ENCODE results near the gene LTBP1.

LTBP1 gene

GRCh38 chr2:32931945-32932709 lies 14.6 kb upstream of the LTBP1 start:
- no peak for DNase-seq

- no peak for DNase-seq
Observed at GRCh38 chr2:32932825-32933755, 13.7 kb upstream of the LTBP1 start.

GRCh38 chr2:32933756-32934095 lies 13.0 kb upstream of the LTBP1 start:
- no peak for DNase-seq

DNA sequence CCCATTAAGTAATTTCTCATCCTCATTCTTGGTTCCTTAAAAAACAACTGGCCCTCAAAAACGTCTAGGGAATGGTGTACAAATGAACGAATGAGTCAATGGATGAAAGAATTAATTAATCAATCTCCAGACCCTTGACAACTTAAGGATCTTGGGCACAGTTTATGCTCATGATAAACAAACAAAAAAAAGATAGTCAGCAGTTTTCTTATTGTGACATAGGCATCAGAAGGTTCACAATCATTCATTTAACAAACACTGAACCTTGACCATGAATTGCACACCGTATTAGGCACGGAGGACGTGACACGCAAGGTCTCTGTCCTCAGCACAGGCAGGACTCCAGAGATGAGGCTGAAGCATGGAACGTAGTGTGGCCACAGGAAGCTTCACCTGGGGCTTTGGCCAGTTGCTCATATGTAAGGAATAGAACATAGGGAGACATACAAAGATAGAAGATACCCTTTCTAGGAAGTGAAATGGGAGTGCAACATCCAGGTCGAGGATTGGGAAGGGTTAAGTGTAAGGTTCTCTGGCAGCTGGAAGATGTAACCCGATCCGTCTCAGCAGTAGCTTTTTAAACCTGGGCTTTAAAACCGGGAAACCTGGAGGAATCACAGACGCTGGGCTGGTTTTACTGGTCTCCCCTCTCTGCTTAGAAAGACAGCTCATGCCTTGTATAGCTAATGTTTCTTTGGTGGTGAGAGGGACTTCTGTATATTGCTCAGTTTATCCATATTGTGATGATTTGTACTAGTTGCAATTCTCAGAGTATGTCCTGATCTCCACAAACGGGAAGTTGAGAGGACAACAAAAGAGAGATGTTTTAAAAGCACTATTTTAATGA lies 8.9 kb upstream of the LTBP1 start:
- peak; percentile 16 for DNase-seq

GRCh38 chr2:32938934-32939333 lies 7.8 kb upstream of the LTBP1 start:
- no peak for DNase-seq

DNA sequence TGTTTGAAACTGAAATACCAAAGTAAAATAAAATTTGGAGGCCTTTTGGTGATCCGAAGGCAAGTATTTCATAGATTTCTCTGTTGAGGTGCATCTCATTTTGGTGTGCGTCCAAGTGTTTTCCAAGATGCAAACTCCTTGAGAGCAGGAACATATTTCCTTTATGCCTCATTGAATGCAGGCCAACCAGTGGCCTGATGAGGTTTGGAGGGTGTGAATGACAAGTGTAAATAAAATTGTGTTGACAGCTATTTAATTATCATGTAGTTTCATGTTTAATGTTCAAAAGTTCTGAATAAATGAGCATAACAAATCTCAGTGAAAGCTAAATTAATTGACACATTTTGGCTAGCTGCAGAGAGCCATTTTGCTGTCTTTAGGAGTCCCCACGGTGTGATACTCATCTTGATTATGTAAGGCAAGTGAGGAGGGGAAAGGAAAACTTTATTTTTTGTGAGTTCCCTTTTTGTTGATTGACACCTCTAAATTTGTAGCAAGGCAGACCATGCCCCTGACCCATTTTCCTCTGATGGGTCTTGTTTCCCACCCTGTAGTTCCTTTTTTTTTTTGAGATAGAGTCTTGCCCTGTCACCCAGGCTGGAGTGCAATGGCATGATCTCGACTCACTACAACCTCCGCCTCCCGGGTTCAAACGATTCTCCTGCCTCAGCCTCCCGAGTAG lies 6.3 kb upstream of the LTBP1 start:
- no peak for DNase-seq

DNA sequence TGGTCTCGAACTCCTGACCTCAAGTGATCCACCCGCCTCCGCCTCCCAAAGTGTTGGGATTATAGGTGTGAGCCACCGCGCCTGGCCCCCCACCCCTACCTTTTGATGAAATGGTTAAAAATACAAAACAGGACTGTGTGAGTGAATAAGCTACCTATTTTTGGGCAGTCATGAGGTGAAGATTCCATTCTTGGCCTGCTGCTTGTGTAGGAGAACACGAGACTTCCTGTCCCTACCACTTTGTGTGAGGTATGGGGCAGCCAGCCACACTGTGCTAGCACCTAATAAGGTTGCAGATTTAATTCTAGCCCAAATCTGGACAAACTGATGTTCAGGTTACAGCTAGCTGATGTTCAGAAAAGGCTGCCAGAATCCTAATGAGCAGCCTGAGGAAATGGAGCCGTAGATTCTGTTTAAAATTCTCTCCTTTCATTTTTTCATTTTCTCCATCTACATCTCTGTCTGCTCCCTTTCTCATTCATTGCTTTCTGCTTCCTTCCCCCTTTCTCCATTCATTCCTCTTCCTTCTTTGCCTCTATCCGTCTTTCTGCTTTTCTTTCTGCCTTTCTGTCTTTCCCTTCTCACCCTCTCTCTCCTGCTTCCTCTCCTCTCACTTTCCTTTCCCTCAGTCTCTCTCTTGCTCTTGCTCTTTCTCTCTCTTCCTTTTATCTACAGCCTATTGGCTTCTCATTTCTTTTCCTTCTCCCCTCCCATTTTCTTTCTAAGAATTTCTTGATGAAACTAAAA lies 4.6 kb upstream of the LTBP1 start:
- DNase-seq = no peak

DNA sequence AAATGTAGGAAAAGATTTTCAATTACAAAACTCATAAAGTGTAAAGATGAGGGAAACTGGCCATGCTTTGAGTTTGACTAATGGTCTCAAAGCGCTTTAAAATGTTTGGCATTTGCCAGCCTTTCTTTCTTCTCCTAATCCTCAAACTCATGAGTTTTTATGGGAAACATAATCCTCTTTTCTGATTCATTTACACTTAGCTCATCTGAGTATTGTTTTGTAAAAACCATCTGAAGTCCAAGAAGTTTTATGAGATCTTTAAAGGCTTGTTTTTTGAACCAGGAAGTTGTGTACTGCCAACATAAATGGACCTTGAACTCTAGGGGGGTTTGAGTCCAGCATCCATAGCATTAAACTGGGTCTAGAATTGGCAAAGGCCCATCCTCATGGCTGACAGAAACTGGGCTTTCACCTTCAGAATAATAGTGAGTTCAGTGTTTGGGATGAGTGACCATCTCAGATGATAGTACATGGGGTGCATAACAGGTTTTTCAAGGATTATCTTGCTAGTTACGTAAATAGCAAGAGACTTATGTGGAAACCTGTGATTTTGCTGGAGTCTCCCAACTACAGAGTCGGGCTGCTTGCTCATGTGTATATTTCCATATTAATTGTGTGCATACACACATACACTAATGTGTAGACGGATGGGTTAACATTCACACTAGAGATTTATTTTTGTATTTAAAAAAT lies 3.8 kb upstream of the LTBP1 start:
- DNase-seq = no peak

DNA sequence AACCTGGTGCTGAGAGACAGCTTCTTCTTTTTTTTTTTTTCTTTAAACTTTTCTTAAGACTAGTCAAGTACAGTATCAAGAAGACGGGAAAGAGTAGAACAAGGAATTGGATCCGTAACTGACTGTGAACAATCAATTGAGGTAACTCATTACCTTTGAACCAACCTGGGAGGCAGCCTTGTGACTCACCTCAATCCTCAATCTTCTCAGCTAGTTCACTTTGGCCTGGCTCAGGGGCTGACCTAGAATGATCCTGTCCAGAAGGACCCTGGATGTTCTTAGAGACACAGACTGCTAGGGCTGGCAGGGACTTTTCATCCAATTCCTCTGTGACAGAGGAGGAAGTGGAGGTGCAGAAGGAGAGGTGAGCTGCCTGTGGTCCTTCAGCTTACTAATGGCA lies 1.5 kb upstream of the LTBP1 start:
- no peak for DNase-seq

GRCh38 chr2:32947076-32947483 lies 327 bp downstream of the LTBP1 start:
- DNase-seq = no peak

DNA sequence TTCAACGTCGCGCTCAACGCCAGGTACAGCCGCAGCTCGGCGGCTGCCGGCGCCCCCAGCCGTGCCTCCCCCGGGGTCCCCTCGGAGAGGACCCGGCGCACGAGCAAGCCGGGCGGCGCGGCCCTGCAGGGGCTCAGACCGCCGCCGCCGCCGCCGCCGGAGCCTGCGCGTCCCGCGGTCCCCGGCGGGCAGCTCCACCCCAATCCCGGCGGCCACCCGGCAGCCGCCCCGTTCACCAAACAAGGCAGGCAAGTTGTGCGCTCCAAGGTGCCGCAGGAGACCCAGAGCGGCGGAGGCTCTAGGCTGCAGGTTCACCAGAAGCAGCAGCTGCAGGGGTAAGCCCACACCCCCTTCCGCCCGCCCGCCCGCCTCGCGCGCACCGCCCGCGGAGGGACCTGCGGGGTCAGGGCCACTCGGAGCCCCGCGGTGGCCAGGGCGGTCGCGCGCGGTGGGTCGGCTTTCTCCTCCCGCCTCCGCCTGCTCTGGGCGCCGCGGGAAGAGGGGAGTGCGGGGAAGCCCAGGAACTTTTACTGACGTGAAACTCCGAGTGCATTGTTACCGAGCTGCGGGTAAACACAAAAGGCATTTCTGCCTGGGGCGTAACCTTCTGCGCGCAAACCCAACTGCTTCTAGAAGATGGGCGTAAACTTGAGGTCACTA lies 861 bp downstream of the LTBP1 start:
- peak; percentile 34 for DNase-seq

DNA sequence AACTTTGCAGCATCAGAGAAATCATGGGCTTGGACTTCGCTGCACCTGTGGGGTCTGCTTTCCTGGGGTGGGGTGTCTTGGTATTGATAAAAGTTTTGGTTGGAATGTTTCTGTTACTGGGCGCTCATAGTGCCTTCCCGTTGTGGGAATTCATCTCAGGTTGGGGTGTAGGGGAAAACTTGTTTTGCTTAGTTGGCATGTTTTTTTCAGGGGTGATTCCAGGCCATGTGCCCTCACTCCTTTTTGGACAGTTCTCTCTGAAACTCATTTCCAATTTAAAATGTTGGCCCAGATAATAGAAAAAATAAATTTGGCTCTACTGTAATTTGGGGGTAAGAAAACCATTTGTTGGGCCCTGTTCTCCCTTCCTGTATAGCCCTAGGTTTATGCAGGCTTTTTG lies 1.5 kb downstream of the LTBP1 start:
- DNase-seq = no peak

DNA sequence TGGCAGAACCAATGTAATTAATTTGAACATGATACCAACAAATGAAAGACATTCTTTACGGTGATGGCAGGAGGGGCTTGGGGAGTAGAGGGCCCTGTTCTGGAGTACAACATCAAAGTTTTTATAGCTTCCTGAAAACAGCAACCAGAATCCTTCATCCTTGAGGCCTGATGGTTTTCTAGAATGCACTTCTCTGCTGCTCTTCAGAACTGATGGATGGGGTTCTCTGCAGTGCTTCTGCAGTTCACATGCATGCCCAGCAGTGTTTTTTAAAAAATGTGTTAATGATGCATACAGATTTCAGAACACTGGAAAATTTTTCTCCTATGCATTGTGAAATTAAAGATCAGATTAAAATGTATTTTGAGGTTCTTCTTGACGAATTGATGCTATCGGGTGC lies 2.5 kb downstream of the LTBP1 start:
- DNase-seq = no peak

DNA sequence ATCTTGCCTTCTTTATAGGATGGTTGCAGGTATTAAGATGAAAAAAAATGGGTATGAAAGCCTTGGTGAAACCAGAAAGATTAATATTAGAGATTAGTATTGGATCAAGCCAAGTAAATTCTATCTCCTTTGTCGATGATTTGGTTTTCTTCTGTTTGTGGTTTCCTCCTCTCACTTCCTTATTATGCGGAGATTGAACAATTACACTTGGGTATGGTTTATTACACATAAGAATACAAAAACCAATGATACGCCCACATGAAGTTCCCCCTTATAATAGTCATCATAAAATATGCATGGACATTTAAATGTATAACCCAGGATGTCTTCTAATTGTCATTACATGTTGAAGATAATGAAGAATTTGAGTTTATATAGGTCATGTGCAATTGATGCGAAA lies 4.9 kb downstream of the LTBP1 start:
- no peak for DNase-seq

- no peak for DNase-seq
Observed at GRCh38 chr2:32952761-32953476, 6.2 kb downstream of the LTBP1 start.

DNA sequence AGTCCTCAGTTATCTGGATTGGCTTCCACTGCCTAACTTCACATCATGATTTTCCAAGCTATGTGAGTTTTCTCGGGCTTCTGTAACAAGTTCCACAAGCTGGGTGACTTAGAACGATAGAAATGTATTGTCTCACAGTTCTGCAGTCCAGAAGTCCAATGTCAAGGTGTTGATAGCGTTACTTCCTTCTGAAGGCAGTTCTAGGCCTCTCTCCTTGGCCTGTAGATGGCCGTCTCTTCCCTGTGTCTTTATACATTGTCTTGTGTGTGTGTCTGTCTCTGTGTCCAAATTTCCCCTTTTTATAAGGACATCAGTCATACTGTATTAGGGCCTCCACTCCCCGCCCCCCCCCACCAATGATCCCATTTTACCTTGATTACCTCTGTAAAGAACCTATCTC lies 7.5 kb downstream of the LTBP1 start:
- no peak for DNase-seq

- DNase-seq = no peak
Observed at GRCh38 chr2:32958821-32959220, 12.1 kb downstream of the LTBP1 start.

DNA sequence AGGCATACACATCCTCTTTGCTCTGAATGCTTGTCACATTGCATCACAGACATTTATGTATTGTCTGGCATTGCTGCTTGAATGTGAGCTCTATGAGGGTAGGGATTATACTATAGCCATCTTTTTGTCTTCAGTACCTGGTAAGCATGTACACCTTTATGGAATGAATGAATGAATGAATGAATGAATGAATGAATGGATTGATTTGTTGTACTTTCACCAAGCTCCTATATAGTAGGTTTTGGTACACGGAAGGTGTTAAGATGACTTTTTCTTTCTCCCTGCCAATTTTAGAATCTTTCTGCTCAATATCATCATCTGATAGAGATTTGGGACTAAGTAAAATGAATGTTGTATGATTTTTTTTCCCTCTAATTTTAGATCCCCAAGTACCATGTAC lies 13.5 kb downstream of the LTBP1 start:
- DNase-seq = no peak

DNA sequence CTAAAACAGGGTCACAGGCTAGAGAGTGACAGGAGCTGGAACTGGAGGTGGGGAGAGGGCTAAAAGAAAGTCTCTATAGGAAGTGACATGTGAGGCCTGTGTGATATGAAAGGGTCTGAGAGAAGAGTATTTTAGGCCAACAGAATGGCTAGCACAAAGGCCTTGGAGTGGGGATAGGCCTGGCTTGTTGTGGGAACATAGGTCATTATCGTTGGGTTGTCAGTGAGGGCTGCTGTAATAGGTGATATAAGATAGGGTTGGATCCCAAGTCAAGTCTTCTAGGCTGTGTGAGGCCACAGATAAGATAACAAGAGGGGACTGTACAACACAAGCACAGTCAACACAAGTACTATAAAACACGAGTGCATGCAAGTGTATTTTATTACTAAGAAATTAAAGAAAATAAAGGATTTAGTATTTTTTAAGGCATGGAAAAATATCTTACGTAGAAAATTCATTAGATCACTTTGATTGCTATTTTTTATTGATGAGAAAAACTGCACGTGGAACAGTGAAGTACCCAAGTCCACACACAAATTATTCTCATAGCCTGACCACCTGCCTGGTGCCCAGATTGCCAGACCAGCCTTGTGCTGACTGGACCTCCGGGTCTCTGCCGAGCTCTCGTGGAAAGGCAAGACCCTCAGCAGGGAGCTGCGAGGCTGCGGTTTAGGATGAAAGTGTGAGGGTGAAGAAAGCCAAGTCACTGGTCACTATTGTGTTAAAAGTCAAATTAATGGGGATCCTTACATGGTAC lies 14.1 kb downstream of the LTBP1 start:
- no peak for DNase-seq

Measured in fibroblast of skin of right biceps (primary cell).